Measurements from ENCODE around the gene LYRM4.
A peak's percentile ranks its signal among the peaks of the same experiment; 100 is the strongest.

The LYRM4 gene

GRCh38 chr6:5260661-5261544 is at the start of gene LYRM4, which contains the start of gene FARS2:
Gene LYRM4, minus strand, starts transcription at chr6:5260950. Its CDS starts 217 bp downstream, at chr6:5260733.
Gene FARS2, plus strand, starts transcription at chr6:5261513.
- DNase-seq, result peak; percentile 95

DNA sequence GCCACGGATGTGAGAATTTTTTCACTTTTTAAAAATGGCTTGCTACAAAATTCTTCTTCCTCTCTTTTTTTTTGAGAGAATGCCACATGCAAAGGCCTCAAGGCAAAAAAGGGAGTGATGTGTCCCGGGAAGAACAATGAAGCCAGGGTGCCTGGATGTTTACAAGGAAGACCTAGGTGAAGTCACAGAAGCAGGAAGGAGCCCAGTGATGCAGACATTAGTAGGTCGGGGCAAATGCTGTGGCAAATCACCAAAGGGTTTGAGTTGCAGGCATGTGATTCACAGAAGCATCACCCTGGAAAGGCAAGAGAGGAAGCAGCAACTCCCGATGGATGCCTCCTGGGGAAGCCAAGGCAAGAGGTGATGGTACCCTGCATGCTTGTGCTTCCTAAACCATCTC is 47.3 kb upstream of the LYRM4 start:
- DNase-seq, result no peak

- no peak for DNase-seq
These were observed 46.3 kb upstream of the LYRM4 start for GRCh38 chr6:5307058-5307457.

DNA sequence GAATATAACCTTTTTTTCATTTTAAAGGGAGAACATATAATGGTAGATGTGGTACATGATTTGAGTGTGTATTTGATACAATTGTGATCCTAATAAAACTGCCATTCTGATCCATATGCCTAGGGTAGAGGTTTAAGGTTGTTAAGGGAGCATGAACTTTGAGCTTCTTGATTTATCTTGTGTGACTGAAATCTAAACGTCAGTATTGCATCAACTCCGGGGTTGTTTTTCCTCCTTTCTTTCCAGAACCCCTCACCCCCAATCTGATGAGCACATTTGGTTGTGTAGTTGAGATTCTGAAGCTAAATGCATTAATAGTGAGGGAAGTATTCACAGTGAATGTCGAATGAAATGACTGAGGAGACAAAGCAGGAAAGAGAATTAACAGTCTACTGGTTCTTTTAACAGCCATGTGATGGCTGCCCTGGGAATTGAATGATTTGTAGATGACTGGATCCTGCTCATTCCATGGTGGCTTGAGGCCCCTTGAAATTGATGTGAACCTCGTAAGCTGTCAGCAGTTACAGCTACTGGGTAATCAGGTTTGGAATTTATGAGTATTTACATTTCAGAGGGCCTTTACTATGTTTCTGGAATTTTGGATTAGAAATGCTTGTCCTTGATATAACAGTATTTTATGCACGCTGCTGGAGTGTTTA is 45.3 kb upstream of the LYRM4 start:
- no peak for DNase-seq

DNA sequence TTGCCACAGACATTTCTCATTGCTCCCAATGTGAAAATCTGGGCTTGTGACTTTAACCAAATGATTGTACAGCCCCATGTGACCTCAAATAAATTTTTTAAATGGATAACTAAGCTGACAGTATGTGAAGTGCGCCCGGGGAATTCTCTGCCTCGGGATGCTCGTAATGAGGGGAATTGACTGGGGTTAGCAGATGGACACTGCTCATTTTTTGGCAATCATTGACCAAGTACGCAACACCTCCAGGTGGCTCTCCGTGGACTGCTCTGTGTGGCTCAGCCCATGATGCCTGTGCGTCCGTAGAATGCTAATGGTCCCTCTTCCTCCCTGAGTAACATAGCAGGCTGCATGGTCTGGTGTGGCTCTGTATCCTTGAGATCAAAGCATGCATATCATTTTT is 42.9 kb upstream of the LYRM4 start:
- no peak for DNase-seq

GRCh38 chr6:5302995-5303622 is 42.4 kb upstream of the LYRM4 start:
- no peak for DNase-seq

DNA sequence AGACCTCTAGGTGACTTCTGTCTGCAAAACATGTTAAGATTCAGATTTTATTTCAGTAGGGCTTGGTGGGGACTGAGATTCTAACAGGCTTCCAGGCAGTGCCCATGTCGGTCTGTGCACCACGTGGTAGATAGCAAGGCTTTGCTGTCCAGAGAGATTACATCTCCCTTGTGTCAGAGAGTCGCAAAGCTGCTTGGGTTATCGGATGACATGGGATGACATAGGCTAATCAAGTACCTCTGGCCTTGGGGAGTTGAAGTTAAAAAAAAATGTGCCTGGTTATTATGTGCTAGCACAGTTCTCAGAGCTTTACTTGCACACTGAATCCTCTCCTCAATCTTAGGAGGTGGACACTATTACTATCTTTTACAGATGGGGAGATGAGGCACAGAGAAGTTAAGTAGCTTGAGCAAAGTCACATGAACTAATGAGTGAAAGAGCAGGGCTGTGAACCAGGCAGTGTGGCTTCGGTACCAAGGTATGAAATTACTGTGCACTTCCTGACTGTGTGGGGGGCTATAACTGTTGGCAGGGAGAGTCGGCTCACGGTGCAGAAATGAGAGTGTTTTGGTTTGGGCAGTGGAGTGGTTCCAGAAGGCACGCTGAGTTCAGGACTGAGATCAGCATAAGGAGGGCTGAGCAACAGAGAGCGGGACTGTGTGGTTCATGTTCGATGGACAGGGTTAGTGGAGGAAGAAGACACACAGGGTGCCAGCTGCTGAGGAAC is 41.6 kb upstream of the LYRM4 start:
- no peak for DNase-seq

DNA sequence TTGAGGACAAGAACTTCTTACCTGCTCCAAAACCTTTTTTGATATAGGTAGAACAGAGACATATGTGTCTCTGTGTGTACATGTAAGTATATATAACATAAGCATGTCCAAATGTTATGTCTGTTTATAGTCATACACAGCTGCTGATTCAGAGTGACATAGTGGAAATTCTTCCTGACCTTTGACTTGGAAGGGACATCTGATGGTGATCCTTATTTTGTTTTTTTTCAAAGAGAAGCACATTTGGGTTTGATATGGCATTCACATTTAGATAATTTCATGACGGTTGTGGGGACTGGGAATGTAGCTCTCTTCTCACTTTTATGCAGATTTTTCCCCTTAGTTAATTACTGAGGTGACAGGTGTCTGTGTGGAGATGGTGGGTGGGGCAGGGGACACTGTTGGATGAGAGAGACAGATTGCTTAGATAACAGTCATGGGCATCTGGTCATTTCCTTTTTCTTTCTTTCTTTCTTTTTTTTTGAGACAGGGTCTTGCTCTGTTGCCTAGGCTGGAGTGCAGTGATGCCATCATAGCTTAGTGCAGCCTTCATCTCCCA is 39.5 kb upstream of the LYRM4 start:
- no peak for DNase-seq

DNA sequence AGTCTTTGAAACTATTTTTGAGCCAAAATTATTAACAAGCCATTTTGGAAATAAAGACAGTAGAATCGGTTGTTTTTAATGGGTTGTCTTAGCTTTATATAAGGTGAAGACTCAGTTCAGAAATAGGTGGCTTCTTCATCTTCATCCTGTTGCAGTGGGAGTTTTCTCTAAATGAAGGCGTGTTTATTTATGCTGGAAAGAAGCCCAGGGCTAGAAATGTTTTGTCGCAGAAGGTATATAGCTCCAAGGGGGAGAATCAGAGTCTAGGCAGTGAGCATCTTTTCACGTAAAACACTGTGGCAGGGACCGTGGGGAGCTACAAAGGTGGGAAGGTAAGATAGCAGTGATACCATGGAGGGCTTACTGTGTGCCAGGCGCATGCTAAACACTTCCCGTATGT is 34.9 kb upstream of the LYRM4 start:
- DNase-seq, result no peak

- DNase-seq, result no peak
These were observed 33.9 kb upstream of the LYRM4 start for GRCh38 chr6:5294392-5295211.

- no peak for DNase-seq
These were observed 32.9 kb upstream of the LYRM4 start for GRCh38 chr6:5293692-5294091.

- DNase-seq, result no peak
These were observed 31.4 kb upstream of the LYRM4 start for GRCh38 chr6:5292154-5292553.

DNA sequence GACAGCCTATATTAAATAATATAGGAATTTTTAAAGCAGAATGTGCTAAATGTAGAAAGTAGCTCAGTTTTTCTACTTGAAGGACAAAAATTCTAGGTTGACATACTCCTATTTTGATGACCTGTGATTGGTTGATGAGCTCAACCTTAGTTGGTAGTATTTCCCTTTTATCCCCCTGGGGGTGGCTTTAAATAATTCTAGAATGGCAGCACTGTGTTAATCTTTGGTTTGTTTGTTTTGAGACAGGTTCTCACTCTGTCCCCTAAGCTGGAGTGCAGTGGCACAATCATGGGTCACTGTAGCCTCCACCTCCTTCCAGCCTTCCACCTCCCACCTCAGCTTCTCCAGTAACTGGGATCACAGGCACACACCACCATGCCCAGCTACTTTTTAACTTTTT is 29.8 kb upstream of the LYRM4 start:
- DNase-seq, result no peak

DNA sequence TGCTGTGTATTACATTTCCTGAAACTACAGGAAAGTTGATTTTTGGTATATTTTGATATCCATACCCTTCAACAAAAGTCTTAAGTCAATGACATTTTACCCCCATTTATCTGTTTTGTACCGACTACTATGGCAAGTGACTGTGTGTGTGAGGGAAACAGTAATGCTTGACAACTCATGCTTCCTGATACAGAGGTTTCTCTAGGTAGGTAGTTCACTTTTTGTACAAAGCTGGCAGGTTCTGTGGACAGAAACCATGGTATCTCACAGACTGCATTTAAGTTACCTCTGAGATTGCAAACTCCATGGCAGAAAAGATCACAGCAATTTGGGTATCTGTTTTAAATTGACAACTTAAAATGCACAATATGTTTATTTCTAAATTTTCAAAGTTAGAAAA is 29.3 kb upstream of the LYRM4 start:
- DNase-seq, result no peak

DNA sequence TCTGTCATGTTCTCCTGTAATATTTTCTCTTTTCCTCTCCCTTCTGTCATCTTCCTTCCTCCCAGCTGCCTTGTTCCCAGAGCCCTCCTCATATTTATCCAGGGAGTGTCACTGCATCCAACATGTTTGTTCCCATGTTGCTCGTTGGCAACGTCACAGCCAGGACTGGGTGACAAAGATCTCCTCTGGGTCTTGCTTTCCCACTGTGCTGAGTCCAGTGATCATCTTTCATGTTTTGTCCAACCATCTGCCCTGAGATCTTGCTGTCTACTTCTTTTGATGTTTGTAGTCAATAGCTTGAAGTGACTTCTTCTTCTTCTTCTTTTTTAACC is 27.2 kb upstream of the LYRM4 start:
- no peak for DNase-seq

- no peak for DNase-seq
These were observed 26.6 kb upstream of the LYRM4 start for GRCh38 chr6:5287205-5287965.

- DNase-seq, result no peak
These were observed 26.0 kb upstream of the LYRM4 start for GRCh38 chr6:5286780-5287179.

DNA sequence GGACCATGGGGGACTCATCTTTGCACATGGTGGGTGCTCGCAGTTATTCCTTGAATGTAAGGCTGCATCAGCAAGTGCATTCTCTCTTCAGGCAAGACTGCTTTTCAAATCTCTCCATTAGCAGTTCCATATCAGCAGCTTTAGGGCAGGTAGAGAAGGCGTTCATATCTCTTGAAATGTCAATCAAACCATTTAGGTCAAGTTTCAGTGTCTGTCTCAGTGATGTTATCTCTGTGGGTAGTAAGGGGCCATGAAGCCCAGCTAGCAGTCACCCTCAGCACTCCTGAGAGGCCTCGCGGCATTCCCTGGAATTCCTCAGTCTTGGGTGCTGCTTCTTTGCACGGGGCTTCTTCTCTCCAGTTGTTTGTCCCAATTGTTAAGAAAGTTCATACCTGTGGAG is 24.8 kb upstream of the LYRM4 start:
- DNase-seq, result no peak

GRCh38 chr6:5285081-5285480 is 24.3 kb upstream of the LYRM4 start:
- DNase-seq, result no peak

DNA sequence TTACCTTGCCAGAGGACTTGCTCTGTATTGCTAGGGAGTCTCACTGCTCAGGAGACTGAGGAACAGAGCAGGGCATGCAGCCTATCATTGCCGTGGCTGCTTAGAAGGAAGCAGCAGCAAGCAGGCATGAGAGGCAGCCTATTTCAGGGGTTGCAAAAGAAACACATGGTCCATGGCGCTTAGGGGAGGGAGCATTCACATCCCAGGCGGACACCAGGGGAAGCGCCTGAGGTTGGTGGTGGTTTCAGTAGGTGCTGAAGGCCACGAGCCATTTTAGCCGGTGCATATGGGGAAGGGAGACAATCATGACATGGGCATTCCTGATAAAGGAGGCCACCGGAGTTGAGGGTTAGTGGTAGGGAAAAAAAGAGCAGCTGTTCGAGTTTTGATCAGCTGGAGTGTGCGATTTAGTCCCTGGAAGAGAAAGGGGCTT is 21.5 kb upstream of the LYRM4 start:
- DNase-seq, result no peak

DNA sequence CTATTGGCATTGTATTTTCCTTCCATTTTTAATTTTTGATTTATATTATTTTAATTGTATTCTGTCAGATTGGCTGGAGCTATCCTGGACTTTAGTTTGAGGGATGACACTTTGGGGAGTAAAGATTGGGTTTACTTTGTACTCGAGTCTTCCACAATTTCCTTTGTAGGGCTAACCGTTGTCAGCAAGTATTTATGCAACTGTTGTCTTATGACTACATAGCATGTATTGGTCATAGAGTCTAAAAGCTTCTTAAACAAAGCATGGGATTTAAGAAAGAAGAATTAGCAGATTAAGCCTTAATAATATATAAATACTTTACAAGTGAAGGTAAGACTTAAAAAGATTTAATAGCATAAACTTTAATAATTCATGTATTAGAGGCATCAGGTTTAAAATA is 20.2 kb upstream of the LYRM4 start:
- DNase-seq, result no peak
